HCT116 (cell line): Measurements from ENCODE around the gene STAC2. TPM values are rescaled to one million over a fixed set of nuclear protein-coding genes. Genes with fewer than 3 reads are reported as not detected.

Experiments
- ATAC-seq: fragments of 200-7000 bp; cut with Tn5 transposase; 2 replicates; pipeline ENCODE4 v1.9.1; 2020; ENCODE audit warnings: mild to moderate bottlenecking, moderate library complexity
- BruUV-seq: library from RNA; stranded (reverse); fragments of 400-500 nt; replicated peaks from 2 replicates; lab custom pipeline; 2021; lab: Mats Ljungman, UMichigan
- CTCF ChIA-PET: fragments of 300-600 bp; sonication (Branson Sonifier 250); formaldehyde crosslinking; loops from one replicate; lab custom pipeline; 2021; ENCODE audit warnings: antibody characterized with exemption; lab: Charles Lee
- POLR2A ChIA-PET: fragments of 300-600, 350-600 bp; sonication (Branson Sonifier 250); formaldehyde crosslinking; loops from one replicate; lab custom pipeline; 2021; ENCODE audit warnings: antibody characterized with exemption; lab: Charles Lee
- RAD21 ChIA-PET, 2 experiments: fragments of 300-600 bp; sonication (Branson Sonifier 250); formaldehyde crosslinking; loops; one replicate each; lab custom pipeline; 2023; ENCODE audit warnings: low total read pairs in 2 of 2; ENCODE audit not compliant: uncharacterized antibody in 2 of 2, unreplicated experiment in 2 of 2, low non-redundant PET in 1 of 2; lab: Charles Lee
- DNase-seq: peaks from one replicate; pipeline ENCODE4 v3.0.0-alpha.2; 2010; ENCODE audit warnings: low read depth, low spot score
- H2AFZ ChIP-seq: fragments of 200-600 bp; shearing (Covaris generic), sonication (generic); 2 replicates; pipeline ENCODE4 v1.6.1; 2017; ENCODE audit warnings: low read depth, mixed run types, mixed read lengths, antibody characterized with exemption, low read length; ENCODE audit not compliant: poor library complexity, severe bottlenecking
- H3K27ac ChIP-seq: 2 replicates; pipeline ENCODE4 v1.5.1; 2012; ENCODE audit warnings: low read depth, low read length
- H3K27me3 ChIP-seq: fragments of 200-600 bp; sonication (generic); 2 replicates; pipeline ENCODE4 v1.6.1; 2016; ENCODE audit warnings: mixed run types, low read length, mixed read lengths; ENCODE audit not compliant: insufficient read depth
- H3K36me3 ChIP-seq, 2 experiments: fragments of 200-500 bp in 1 of 2; fragments of 200-600 bp in 1 of 2; sonication (Bioruptor generic) in 1 of 2; sonication (generic) in 1 of 2; 2 replicates each; pipeline versions ENCODE4 v1.5.1 to v1.6.1; 2014 to 2016; ENCODE audit warnings: low read length in 2 of 2, inconsistent platforms in 1 of 2, mixed read lengths in 1 of 2, mixed run types in 1 of 2; ENCODE audit not compliant: insufficient read depth in 2 of 2, control insufficient read depth in 1 of 2
- H3K4me1 ChIP-seq, 2 experiments: fragments of 200-600 bp in 1 of 2; sonication (generic) in 1 of 2; 2 replicates each; pipeline versions ENCODE4 v1.5.1 to v1.6.1; 2012 to 2017; ENCODE audit warnings: low read length in 2 of 2, inconsistent platforms in 1 of 2, mild to moderate bottlenecking in 1 of 2, mixed read lengths in 1 of 2, mixed run types in 1 of 2, moderate library complexity in 1 of 2; ENCODE audit not compliant: insufficient read depth in 2 of 2, control insufficient read depth in 1 of 2
- H3K4me2 ChIP-seq: fragments of 200-600 bp; sonication (generic); 2 replicates; pipeline ENCODE4 v1.6.1; 2017; ENCODE audit warnings: mixed run types, low read length, mixed read lengths
- H3K4me3 ChIP-seq, 2 experiments: fragments of 200-600 bp in 1 of 2; sonication (generic) in 1 of 2; replicated peaks in 1 of 2; 2 replicates each; pipeline ENCODE4 v1.5.1; 2011 to 2016; ENCODE audit warnings: low read length in 2 of 2, control low read depth in 1 of 2, low read depth in 1 of 2, mild to moderate bottlenecking in 1 of 2, mixed read lengths in 1 of 2, mixed run types in 1 of 2
- H3K79me2 ChIP-seq: fragments of 200-600 bp; sonication (generic); 2 replicates; pipeline ENCODE4 v1.6.1; 2017; ENCODE audit warnings: mild to moderate bottlenecking, mixed run types, low read length, moderate library complexity, mixed read lengths; ENCODE audit not compliant: insufficient read depth
- H3K9ac ChIP-seq: fragments of 200-600 bp; sonication (generic); 2 replicates; pipeline ENCODE4 v1.6.1; 2016; ENCODE audit warnings: low read length, mixed read lengths
- H3K9me2 ChIP-seq: fragments of 200-600 bp; sonication (generic), shearing (Covaris generic); 2 replicates; pipeline ENCODE4 v1.6.1; 2017; ENCODE audit warnings: mixed run types, mild to moderate bottlenecking, moderate library complexity; ENCODE audit not compliant: insufficient read depth
- H3K9me3 ChIP-seq, 2 experiments: fragments of 200-500 bp in 1 of 2; fragments of 200-600 bp in 1 of 2; sonication (Bioruptor generic) in 1 of 2; sonication (generic) in 1 of 2; 2 replicates each; pipeline ENCODE4 v1.6.1; 2014 to 2017; ENCODE audit warnings: low read length in 2 of 2, mixed read lengths in 2 of 2, inconsistent platforms in 1 of 2, low read depth in 1 of 2, mild to moderate bottlenecking in 1 of 2, mixed run types in 1 of 2, moderate library complexity in 1 of 2; ENCODE audit not compliant: control insufficient read depth in 1 of 2, insufficient read depth in 1 of 2
- H4K20me1 ChIP-seq: fragments of 200-600 bp; sonication (generic), shearing (Covaris generic); 2 replicates; pipeline ENCODE4 v1.6.1; 2017; ENCODE audit warnings: mixed run types, mild to moderate bottlenecking, moderate library complexity; ENCODE audit not compliant: insufficient read depth
- CBX3 ChIP-seq: IDR thresholded peaks from 2 replicates; pipeline ENCODE4 v1.6.1; 2012; ENCODE audit warnings: low read depth
- CEBPB ChIP-seq: IDR thresholded peaks from 2 replicates; pipeline ENCODE4 v1.6.1; 2012; ENCODE audit warnings: low read depth
- ELF1 ChIP-seq: IDR thresholded peaks from 2 replicates; pipeline ENCODE4 v1.6.1; 2012; ENCODE audit warnings: low read depth, borderline replicate concordance
- EZH2 ChIP-seq: fragments of 200-600 bp; sonication (generic); IDR thresholded peaks from 2 replicates; pipeline ENCODE4 v1.6.1; 2017; ENCODE audit warnings: antibody characterized with exemption, mixed run types
- EZH2phosphoT487 ChIP-seq: fragments of 200-600 bp; IDR thresholded peaks from 2 replicates; pipeline ENCODE4 v1.6.1; 2018; ENCODE audit warnings: antibody characterized with exemption, borderline replicate concordance
- FOSL1 ChIP-seq: IDR thresholded peaks from 2 replicates; pipeline ENCODE4 v1.6.1; 2012; ENCODE audit warnings: low read depth
- JUND ChIP-seq: IDR thresholded peaks from 2 replicates; pipeline ENCODE4 v1.6.1; 2012
- POLR2AphosphoS5 ChIP-seq: IDR thresholded peaks from 2 replicates; pipeline ENCODE4 v1.6.1; 2011; ENCODE audit warnings: mild to moderate bottlenecking, low read depth, low read length, moderate library complexity
- RAD21 ChIP-seq: IDR thresholded peaks from 2 replicates; pipeline ENCODE4 v1.6.1; 2012; ENCODE audit warnings: low read depth, mild to moderate bottlenecking
- SP1 ChIP-seq: IDR thresholded peaks from 2 replicates; pipeline ENCODE4 v1.6.1; 2012; ENCODE audit warnings: low read depth
- SRF ChIP-seq: IDR thresholded peaks from 2 replicates; pipeline ENCODE4 v1.6.1; 2012; ENCODE audit warnings: low read depth
- TCF7L2 ChIP-seq: IDR thresholded peaks from 2 replicates; pipeline ENCODE4 v1.7.0; 2011; ENCODE audit warnings: borderline replicate concordance, inconsistent platforms; ENCODE audit not compliant: insufficient read depth, insufficient read length; ENCODE audit errors: extremely low read depth
- YY1 ChIP-seq: IDR thresholded peaks from 2 replicates; pipeline ENCODE4 v1.6.1; 2011; ENCODE audit warnings: low read length, low read depth, moderate library complexity, mild to moderate bottlenecking; ENCODE audit not compliant: insufficient replicate concordance; ENCODE audit errors: extremely low read depth
- ZBTB33 ChIP-seq: IDR thresholded peaks from 2 replicates; pipeline ENCODE4 v1.6.1; 2011; ENCODE audit warnings: mild to moderate bottlenecking, low read length, moderate library complexity; ENCODE audit not compliant: insufficient replicate concordance; ENCODE audit errors: extremely low read depth
- ZNF274 ChIP-seq: fragments of 200-500 bp; sonication (Bioruptor generic); IDR thresholded peaks from 2 replicates; pipeline ENCODE4 v1.6.1; 2014; ENCODE audit warnings: mild to moderate bottlenecking, low read depth, low read length, inconsistent platforms
- intact Hi-C: fragments of 100-400 bp; cut with micrococcal nuclease; formaldehyde crosslinking; loops from 2 replicates; pipeline ENCODE4 v1.10.0; 2022
- total RNA-seq: library from RNA; stranded (reverse); gene quantifications from one replicate; pipeline ENCODE4 v1.2.1, GENCODE V29; 2021; ENCODE audit not compliant: unreplicated experiment
- TF ChIP-seq, protein P1 (sequence below): IDR thresholded peaks from 2 replicates; pipeline ENCODE4 v1.6.1; 2012
- TF ChIP-seq, protein P2 (sequence below): IDR thresholded peaks from 2 replicates; pipeline ENCODE4 v1.6.1; 2012; ENCODE audit warnings: low read depth

The STAC2 gene
- total RNA-seq, 1 experiment from 2014 or later, result not detected

DNA sequence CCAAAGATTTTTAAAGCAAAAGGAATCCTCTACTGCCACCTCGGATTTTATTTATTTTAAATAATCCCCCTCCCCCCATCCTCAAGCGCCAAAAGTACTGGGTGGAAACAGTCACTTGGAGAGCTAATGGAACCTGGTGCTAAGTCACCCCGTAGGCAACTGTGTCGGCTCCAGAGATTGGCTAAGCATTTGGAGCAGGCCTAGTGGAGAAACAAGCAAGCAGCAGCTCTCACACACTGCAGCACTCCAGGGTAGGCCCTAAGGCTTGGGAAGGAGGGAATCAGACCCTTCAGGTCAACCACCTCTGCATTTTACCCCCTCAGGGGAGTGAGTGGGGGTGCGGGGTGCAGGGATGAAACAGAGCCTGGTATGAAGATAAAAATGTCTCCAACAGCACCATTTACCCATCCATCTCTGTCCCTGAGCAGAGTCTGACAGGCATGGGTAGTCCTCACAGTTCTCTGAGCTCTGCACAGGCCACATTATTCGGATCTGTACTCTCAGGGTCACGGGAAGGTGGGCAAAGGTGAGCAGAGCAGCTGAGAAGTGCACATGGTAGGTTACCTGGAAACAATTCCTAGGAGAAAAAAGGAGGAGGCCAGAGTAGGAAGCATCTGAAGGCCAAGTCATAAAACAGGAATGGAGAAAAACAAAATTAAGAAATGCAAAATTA is 27.2 kb upstream of the STAC2 start:
- Histone ChIP-seq H3K79me2 (no peaks in the 10 kb centered on the region), H3K9ac (no peak overlapping the region), H3K36me3 (no peaks in the 10 kb centered on the region), H3K4me3 (no peak overlapping the region), H3K4me2 (no peak overlapping the region), H3K9me2 (no peaks in the 10 kb centered on the region), H3K27me3 (no peaks in the 10 kb centered on the region), H2AFZ (no peak overlapping the region), H3K4me1 (peaks cover 0 to 3% of the 10 kb centered on the region in 2 experiments; a peak in 1 of 4 replicates), H4K20me1 (no peaks in the 10 kb centered on the region), H3K27ac (no peak overlapping the region), H3K9me3 (no peaks in the 10 kb centered on the region)
- intact Hi-C loops, result no loop called here
- no TSS peak for BruUV-seq
- CTCF ChIA-PET, result interaction anchor here (1.0 to 1.2 kb wide), 2 partner anchors 8 to 88 kb away, joined by 3 read pairs; no protein-coding TSS in a partner anchor
- RAD21 ChIA-PET, result no interaction called here
- POLR2A ChIA-PET, result interaction anchor here (0.7 kb wide), 1 partner anchor 535 kb away, joined by 3 read pairs; no protein-coding TSS in a partner anchor
- TF ChIP-seq ZNF274 (no peak), ELF1 (no peak), CEBPB (no peak), TCF7L2 (no peak), EZH2 (no peak), POLR2AphosphoS5 (no peak), JUND (no peak), SP1 (no peak), RAD21 (no peak), CBX3 (no peak), ZBTB33 (no peak), YY1 (no peak), FOSL1 (no peak), SRF (no peak), EZH2phosphoT487 (no peak)
- TF ChIP-seq, protein P1, sequence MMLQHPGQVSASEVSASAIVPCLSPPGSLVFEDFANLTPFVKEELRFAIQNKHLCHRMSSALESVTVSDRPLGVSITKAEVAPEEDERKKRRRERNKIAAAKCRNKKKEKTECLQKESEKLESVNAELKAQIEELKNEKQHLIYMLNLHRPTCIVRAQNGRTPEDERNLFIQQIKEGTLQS, result no peak
- TF ChIP-seq, protein P2, sequence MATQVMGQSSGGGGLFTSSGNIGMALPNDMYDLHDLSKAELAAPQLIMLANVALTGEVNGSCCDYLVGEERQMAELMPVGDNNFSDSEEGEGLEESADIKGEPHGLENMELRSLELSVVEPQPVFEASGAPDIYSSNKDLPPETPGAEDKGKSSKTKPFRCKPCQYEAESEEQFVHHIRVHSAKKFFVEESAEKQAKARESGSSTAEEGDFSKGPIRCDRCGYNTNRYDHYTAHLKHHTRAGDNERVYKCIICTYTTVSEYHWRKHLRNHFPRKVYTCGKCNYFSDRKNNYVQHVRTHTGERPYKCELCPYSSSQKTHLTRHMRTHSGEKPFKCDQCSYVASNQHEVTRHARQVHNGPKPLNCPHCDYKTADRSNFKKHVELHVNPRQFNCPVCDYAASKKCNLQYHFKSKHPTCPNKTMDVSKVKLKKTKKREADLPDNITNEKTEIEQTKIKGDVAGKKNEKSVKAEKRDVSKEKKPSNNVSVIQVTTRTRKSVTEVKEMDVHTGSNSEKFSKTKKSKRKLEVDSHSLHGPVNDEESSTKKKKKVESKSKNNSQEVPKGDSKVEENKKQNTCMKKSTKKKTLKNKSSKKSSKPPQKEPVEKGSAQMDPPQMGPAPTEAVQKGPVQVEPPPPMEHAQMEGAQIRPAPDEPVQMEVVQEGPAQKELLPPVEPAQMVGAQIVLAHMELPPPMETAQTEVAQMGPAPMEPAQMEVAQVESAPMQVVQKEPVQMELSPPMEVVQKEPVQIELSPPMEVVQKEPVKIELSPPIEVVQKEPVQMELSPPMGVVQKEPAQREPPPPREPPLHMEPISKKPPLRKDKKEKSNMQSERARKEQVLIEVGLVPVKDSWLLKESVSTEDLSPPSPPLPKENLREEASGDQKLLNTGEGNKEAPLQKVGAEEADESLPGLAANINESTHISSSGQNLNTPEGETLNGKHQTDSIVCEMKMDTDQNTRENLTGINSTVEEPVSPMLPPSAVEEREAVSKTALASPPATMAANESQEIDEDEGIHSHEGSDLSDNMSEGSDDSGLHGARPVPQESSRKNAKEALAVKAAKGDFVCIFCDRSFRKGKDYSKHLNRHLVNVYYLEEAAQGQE, result no peak
- no peak for DNase-seq
- ATAC-seq, result peak; percentile 60
